ENCODE measurements around the gene MSH2. TPM values are rescaled to one million over a fixed set of nuclear protein-coding genes. Genes with fewer than 3 reads are reported as not detected.
"Not testable (repeated sequence)": the region's sequence is repeated elsewhere in the genome, so short reads cannot be mapped to it uniquely, and the experiment has no call there.

Gene MSH2
- total RNA-seq, 1 donor from 2014 or later: 56.5 TPM

GRCh38 chr2:47499621-47500309, 96.8 kb downstream of the MSH2 start:
- H3K9me3 Mint-ChIP-seq (ENCODE audit: unreplicated experiment): peaks cover 6% of the 10 kb centered on the region
- peaks cover 34% of the 10 kb centered on the region for H3K36me3 Mint-ChIP-seq (ENCODE audit: low read depth, unreplicated experiment)
- peak overlapping the region; percentile 34 for H3K4me3 Mint-ChIP-seq (ENCODE audit: unreplicated experiment)
- H3K27ac Mint-ChIP-seq (ENCODE audit: unreplicated experiment): no peak overlapping the region
- H3K27me3 Mint-ChIP-seq (ENCODE audit: unreplicated experiment): peaks cover 8% of the 10 kb centered on the region
- DNase-seq (ENCODE audit: low spot score): no peak
- TF ChIP-seq, protein P1, sequence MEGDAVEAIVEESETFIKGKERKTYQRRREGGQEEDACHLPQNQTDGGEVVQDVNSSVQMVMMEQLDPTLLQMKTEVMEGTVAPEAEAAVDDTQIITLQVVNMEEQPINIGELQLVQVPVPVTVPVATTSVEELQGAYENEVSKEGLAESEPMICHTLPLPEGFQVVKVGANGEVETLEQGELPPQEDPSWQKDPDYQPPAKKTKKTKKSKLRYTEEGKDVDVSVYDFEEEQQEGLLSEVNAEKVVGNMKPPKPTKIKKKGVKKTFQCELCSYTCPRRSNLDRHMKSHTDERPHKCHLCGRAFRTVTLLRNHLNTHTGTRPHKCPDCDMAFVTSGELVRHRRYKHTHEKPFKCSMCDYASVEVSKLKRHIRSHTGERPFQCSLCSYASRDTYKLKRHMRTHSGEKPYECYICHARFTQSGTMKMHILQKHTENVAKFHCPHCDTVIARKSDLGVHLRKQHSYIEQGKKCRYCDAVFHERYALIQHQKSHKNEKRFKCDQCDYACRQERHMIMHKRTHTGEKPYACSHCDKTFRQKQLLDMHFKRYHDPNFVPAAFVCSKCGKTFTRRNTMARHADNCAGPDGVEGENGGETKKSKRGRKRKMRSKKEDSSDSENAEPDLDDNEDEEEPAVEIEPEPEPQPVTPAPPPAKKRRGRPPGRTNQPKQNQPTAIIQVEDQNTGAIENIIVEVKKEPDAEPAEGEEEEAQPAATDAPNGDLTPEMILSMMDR (IDR thresholded peaks at IDR 0.05; ENCODE audit: unreplicated experiment): no peak
- H3K4me1 Mint-ChIP-seq (ENCODE audit: unreplicated experiment): peaks cover 3% of the 10 kb centered on the region

DNA sequence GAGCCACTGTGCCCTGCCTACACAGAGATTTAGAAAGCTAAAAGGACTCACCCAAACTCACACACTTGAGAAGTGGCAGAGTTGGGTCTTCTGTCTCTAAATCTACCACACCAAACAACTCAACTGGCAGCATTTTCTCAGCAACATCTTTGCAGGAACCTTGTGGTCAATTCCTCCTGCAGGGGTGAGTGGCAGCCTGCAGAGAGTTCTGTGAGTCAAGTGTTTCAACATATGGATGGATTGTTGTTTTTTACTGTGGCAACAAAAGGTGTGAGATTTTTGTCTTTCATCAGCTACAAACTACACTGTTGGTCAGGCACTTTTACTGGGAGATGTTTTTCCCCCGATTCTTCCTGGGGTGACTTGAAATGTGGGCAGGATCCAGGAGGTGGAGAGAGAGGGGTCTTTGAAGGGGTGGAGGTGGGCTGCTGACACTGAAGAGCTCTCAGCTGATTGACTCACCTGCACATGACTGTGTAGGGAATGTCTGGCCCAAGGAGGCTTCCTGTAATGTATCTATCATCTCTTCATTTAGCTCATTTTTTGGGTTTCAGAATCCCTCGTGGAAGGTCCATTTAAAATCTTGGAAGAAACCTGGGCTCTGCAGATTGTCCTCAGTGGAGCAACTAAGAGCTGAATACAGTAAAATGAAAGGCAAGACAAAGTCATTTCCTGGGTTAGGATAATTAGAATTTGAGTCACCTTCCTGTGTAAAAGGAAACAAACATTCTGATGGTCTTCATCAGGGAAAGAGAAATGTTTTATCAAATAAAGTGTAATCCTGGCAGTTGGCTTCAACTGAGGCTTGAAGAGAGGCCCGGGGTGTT, 98.6 kb downstream of the MSH2 start:
- H3K9me3 Mint-ChIP-seq (ENCODE audit: unreplicated experiment): peaks cover 6% of the 10 kb centered on the region

GRCh38 chr2:47502498-47502897, 99.5 kb downstream of the MSH2 start:
- H3K9me3 Mint-ChIP-seq (ENCODE audit: unreplicated experiment); H3K4me1 Mint-ChIP-seq (ENCODE audit: unreplicated experiment): not testable (repeated sequence)

More for the DNA sequence above, 98.6 kb downstream of the MSH2 start:
- TF ChIP-seq, protein P1 (IDR thresholded peaks at IDR 0.05; ENCODE audit: unreplicated experiment): no peak
- no peak for DNase-seq (ENCODE audit: low spot score)
- H3K36me3 Mint-ChIP-seq (ENCODE audit: low read depth, unreplicated experiment): peaks cover 45% of the 10 kb centered on the region
- no peak overlapping the region for H3K4me3 Mint-ChIP-seq (ENCODE audit: unreplicated experiment)
- peaks cover 3% of the 10 kb centered on the region for H3K4me1 Mint-ChIP-seq (ENCODE audit: unreplicated experiment)
- peaks cover 8% of the 10 kb centered on the region for H3K27me3 Mint-ChIP-seq (ENCODE audit: unreplicated experiment)
- H3K27ac Mint-ChIP-seq (ENCODE audit: unreplicated experiment): no peak overlapping the region

GRCh38 chr2:47503481-47504070, 100.6 kb downstream of the MSH2 start:
- DNase-seq (ENCODE audit: low spot score): no peak
- TF ChIP-seq, protein P1 (IDR thresholded peaks at IDR 0.05; ENCODE audit: unreplicated experiment): no peak
- H3K27ac Mint-ChIP-seq (ENCODE audit: unreplicated experiment): no peak overlapping the region
- peaks cover 36% of the 10 kb centered on the region for H3K36me3 Mint-ChIP-seq (ENCODE audit: low read depth, unreplicated experiment)
- peaks cover 3% of the 10 kb centered on the region for H3K4me1 Mint-ChIP-seq (ENCODE audit: unreplicated experiment)
- peaks cover 6% of the 10 kb centered on the region for H3K9me3 Mint-ChIP-seq (ENCODE audit: unreplicated experiment)
- H3K4me3 Mint-ChIP-seq (ENCODE audit: unreplicated experiment): no peak overlapping the region
- peaks cover 10% of the 10 kb centered on the region for H3K27me3 Mint-ChIP-seq (ENCODE audit: unreplicated experiment)

More at GRCh38 chr2:47502498-47502897, 99.5 kb downstream of the MSH2 start:
- DNase-seq (ENCODE audit: low spot score); H3K27ac Mint-ChIP-seq (ENCODE audit: unreplicated experiment); H3K27me3 Mint-ChIP-seq (ENCODE audit: unreplicated experiment): not testable (repeated sequence)
- peak overlapping the region; percentile 0 for H3K4me3 Mint-ChIP-seq (ENCODE audit: unreplicated experiment)
- peaks cover 41% of the 10 kb centered on the region for H3K36me3 Mint-ChIP-seq (ENCODE audit: low read depth, unreplicated experiment)

DNA sequence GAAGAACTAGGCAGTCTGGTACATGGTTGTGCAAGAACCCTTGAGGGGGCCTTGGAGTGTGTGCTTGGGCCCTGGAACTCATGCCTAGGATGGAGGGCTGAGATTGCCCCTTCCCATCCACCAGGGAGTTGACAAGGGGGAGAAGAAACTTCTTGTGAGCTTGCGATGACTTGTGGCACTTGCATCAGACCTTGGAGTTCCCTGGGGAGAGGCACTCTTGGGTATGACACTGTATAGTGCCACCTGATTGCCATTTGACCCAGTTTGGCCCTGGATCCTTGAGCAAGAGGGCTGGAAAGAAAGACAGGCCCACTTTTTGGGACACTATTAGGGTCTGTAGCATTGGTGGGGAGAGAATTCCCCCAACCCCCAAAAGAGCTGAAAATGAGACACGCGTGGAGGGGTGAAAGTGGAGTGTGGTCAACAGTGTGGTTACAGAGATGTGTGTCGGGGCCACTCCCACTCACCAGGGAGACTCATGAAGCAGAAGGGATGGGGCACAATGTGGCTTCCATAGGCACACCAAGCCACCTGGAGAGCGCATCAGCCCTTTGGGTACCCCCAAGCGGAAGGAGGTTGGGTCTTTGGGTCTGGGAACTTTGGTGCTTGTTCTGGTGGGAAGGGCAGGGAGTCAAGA, 101.3 kb downstream of the MSH2 start:
- peak overlapping the region; percentile 37 for H3K4me3 Mint-ChIP-seq (ENCODE audit: unreplicated experiment)
- H3K36me3 Mint-ChIP-seq (ENCODE audit: low read depth, unreplicated experiment): peaks cover 36% of the 10 kb centered on the region
- peaks cover 3% of the 10 kb centered on the region for H3K4me1 Mint-ChIP-seq (ENCODE audit: unreplicated experiment)
- DNase-seq (ENCODE audit: low spot score): no peak
- peaks cover 10% of the 10 kb centered on the region for H3K27me3 Mint-ChIP-seq (ENCODE audit: unreplicated experiment)
- peaks cover 6% of the 10 kb centered on the region for H3K9me3 Mint-ChIP-seq (ENCODE audit: unreplicated experiment)
- no peak overlapping the region for H3K27ac Mint-ChIP-seq (ENCODE audit: unreplicated experiment)
- TF ChIP-seq, protein P1 (IDR thresholded peaks at IDR 0.05; ENCODE audit: unreplicated experiment): no peak
